ENCODE measurements around the gene USE1.

GRCh38 chr19:17243830-17244617, 28.9 kb downstream of the USE1 start:
- TF ChIP-seq CTCF (IDR thresholded peaks at IDR 0.05) (no peak), EP300 (IDR thresholded peaks at IDR 0.05) (no peak)

Data from stomach (tissue), 4 donors.